ENCODE measurements around the gene SOX5. TPM values are rescaled to one million over a fixed set of nuclear protein-coding genes. Genes with fewer than 3 reads are reported as not detected.
A peak's percentile ranks its signal among the peaks of the same experiment; 100 is the strongest.

The SOX5 gene
- total RNA-seq, 1 experiment from 2014 or later = 3.1 TPM

DNA sequence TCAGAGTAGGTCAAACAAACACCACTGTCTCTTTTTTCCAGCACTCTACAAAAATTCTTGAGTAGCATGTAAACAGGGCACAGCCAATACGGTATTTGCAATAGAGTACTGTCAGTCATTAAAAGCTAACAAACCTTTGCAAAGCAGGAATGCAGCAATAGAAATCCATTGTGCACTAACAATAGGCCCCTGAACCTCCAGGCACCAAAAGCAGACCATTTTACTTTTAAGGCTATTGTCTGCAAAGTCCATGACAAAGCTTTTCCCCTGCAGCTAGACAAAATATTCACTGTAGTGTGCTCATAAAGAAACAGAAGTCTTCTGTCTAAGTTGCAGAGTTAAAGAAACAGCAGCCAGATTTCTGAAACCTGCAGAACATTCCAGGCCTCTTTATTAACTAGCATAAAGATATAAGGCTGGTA is 191.9 kb downstream of the SOX5 start:
- no peak overlapping the region for H3K18ac ChIP-seq (ENCODE audit: insufficient read length, low read depth, low read length)
- no peak overlapping the region for H3K56ac ChIP-seq (ENCODE audit: insufficient read length, low read depth, low read length)
- no peak overlapping the region for H4K8ac ChIP-seq (replicated peaks; ENCODE audit: insufficient read length, low read depth, low read length)
- no peaks in the 10 kb centered on the region for H3K9me3 Mint-ChIP-seq
- no peak overlapping the region for H3T11ph ChIP-seq (ENCODE audit: low read length)
- H4K91ac ChIP-seq (ENCODE audit: insufficient read length, low read depth, low read length) = no peak overlapping the region
- H2BK15ac ChIP-seq (ENCODE audit: low read depth, low read length) = no peak overlapping the region
- no peaks in the 10 kb centered on the region for H4K20me1 ChIP-seq (ENCODE audit: control insufficient read depth, insufficient read depth, insufficient read length)
- H3K79me1 ChIP-seq (ENCODE audit: insufficient read depth, low read depth, low read length, poor library complexity, severe bottlenecking) = no peaks in the 10 kb centered on the region
- H2AFZ ChIP-seq (ENCODE audit: low read length) = no peak overlapping the region
- peaks cover 12% of the 10 kb centered on the region for H3K4me1 ChIP-seq (ENCODE audit: insufficient read depth, low read length)
- H3K9me3 ChIP-seq (ENCODE audit: control insufficient read depth, low read depth, low read length) = no peaks in the 10 kb centered on the region
- H3K27ac Mint-ChIP-seq = peak overlapping the region; percentile 81 to 98 (median 96); a peak in 6 of 7 replicates
- H3K14ac ChIP-seq (ENCODE audit: insufficient read depth, low read length) = no peak overlapping the region
- H3K27me3 Mint-ChIP-seq (ENCODE audit: low read depth) = no peaks in the 10 kb centered on the region
- peak overlapping the region; percentile 1 for H3K4me2 ChIP-seq (ENCODE audit: insufficient read depth, insufficient read length, low read length)
- peak overlapping the region; percentile 6 to 58; a peak in 3 of 5 replicates for H3K4me3 Mint-ChIP-seq
- H2BK12ac ChIP-seq (ENCODE audit: insufficient read length, low read depth, low read length) = no peak overlapping the region
- H3K23ac ChIP-seq (ENCODE audit: insufficient read length, low read depth, low read length) = no peak overlapping the region
- no peak overlapping the region for H2BK120ac ChIP-seq (ENCODE audit: low read depth, low read length, poor library complexity, severe bottlenecking)
- H3K9ac ChIP-seq (ENCODE audit: extremely low read depth, insufficient read length, low read length) = no peak overlapping the region
- H3K27ac ChIP-seq (ENCODE audit: insufficient read length, low read depth, low read length) = no peak overlapping the region
- H3K4ac ChIP-seq (ENCODE audit: low read depth, low read length) = no peak overlapping the region
- H3K27me3 ChIP-seq (ENCODE audit: insufficient read depth, low read length) = no peaks in the 10 kb centered on the region
- no peaks in the 10 kb centered on the region for H3K79me2 ChIP-seq (ENCODE audit: insufficient read depth, low read length)
- WGBS (ENCODE audit: extremely low coverage, insufficient read length, low lambda C conversion rate) = no CpG with 5 or more reads among the region's 1 CpG
- peaks cover 72% of the 10 kb centered on the region in 2 experiments for H3K4me1 Mint-ChIP-seq
- H2BK5ac ChIP-seq (ENCODE audit: insufficient read length, low read length) = no peak overlapping the region
- H3K23me2 ChIP-seq (ENCODE audit: insufficient read length, low read depth, low read length, poor library complexity, severe bottlenecking) = no peaks in the 10 kb centered on the region
- no peak overlapping the region for H2AK5ac ChIP-seq (ENCODE audit: insufficient read length, low read length)
- no peaks in the 10 kb centered on the region for H3K36me3 Mint-ChIP-seq (ENCODE audit: insufficient read depth in 1 of 3, low read depth in 3 of 3)
- peak; percentile 43 for DNase-seq
- H2BK20ac ChIP-seq (ENCODE audit: low read depth, low read length, poor library complexity, severe bottlenecking) = no peak overlapping the region
- TF ChIP-seq, protein P1, sequence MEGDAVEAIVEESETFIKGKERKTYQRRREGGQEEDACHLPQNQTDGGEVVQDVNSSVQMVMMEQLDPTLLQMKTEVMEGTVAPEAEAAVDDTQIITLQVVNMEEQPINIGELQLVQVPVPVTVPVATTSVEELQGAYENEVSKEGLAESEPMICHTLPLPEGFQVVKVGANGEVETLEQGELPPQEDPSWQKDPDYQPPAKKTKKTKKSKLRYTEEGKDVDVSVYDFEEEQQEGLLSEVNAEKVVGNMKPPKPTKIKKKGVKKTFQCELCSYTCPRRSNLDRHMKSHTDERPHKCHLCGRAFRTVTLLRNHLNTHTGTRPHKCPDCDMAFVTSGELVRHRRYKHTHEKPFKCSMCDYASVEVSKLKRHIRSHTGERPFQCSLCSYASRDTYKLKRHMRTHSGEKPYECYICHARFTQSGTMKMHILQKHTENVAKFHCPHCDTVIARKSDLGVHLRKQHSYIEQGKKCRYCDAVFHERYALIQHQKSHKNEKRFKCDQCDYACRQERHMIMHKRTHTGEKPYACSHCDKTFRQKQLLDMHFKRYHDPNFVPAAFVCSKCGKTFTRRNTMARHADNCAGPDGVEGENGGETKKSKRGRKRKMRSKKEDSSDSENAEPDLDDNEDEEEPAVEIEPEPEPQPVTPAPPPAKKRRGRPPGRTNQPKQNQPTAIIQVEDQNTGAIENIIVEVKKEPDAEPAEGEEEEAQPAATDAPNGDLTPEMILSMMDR (conservative IDR thresholded peaks at IDR 0.05) = no peak
- H4K5ac ChIP-seq (ENCODE audit: insufficient read length, low read depth, low read length) = no peak overlapping the region

Data from H9 (cell line).